Body of pancreas (tissue), 4 donors: ENCODE measurements around the gene ANKS1A.
A peak's percentile ranks its signal among the peaks of the same experiment; 100 is the strongest.

Experiments used
- CTCF ChIP-seq, 7 experiments: fragments of 450-650 bp in 4 of 7; fragments of 200-600 bp in 3 of 7; sonication (generic) in 3 of 7; IDR thresholded peaks; one replicate each; pipeline ENCODE4 v1.5.1; 2016 to 2019; ENCODE audit warnings: antibody characterized with exemption in 7 of 7
- POLR2A ChIP-seq, 3 donors: fragments of 450-650 bp; IDR thresholded peaks; one replicate each; pipeline ENCODE4 v1.6.1; 2016; ENCODE audit warnings: antibody characterized with exemption in 3 of 3, mild to moderate bottlenecking in 2 of 3

- TF ChIP-seq CTCF (IDR thresholded peaks at IDR 0.05), result peak in 1 of 7 experiments; percentile 13
- TF ChIP-seq POLR2A (IDR thresholded peaks at IDR 0.05), result peak in 2 of 3 donors; percentile 6 to 63
Observed at GRCh38 chr6:35048631-35049083, 159.6 kb downstream of the ANKS1A start.
